C4-2B (cell line): ENCODE results near the gene SSBP3.

Experiments
- ZFX ChIP-seq: fragments of 450-650 bp; IDR thresholded peaks from 2 replicates; pipeline ENCODE4 v1.6.1; 2017
- TF ChIP-seq, protein P1 (sequence below): fragments of 450-650 bp; conservative IDR thresholded peaks from 2 replicates; pipeline ENCODE4 v1.5.1; 2017; ENCODE audit warnings: mild to moderate bottlenecking

DNA sequence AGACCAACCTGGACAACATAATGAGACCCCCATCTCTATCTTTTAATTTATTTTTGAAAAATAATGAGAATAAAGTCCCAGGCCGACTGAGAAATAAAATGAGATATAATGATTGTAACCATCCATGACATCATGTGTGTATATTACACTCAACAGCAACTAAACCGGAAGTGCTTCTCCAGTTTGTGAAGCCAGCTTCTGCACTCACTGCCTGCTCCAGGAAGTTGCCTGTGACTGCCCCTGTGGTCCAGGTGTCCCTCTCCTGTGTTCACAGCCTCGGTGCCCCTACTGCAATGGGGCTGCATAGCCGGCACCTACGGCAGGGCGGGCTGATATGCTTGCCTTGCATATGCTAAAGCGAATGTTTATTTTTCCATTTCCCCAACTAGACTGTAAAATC, 68.3 kb downstream of the SSBP3 start:
- TF ChIP-seq, protein P1, sequence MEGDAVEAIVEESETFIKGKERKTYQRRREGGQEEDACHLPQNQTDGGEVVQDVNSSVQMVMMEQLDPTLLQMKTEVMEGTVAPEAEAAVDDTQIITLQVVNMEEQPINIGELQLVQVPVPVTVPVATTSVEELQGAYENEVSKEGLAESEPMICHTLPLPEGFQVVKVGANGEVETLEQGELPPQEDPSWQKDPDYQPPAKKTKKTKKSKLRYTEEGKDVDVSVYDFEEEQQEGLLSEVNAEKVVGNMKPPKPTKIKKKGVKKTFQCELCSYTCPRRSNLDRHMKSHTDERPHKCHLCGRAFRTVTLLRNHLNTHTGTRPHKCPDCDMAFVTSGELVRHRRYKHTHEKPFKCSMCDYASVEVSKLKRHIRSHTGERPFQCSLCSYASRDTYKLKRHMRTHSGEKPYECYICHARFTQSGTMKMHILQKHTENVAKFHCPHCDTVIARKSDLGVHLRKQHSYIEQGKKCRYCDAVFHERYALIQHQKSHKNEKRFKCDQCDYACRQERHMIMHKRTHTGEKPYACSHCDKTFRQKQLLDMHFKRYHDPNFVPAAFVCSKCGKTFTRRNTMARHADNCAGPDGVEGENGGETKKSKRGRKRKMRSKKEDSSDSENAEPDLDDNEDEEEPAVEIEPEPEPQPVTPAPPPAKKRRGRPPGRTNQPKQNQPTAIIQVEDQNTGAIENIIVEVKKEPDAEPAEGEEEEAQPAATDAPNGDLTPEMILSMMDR, result no peak
- TF ChIP-seq ZFX, result no peak
